Stimulated activated naive CD8-positive, alpha-beta T cell treated with anti-CD3 and anti-CD28 coated beads, Interleukin-15, Interleukin-2, amounts not matched to agents 100 ng/mL and 50 ng/mL, for 24 hours (primary cell): Measurements from ENCODE around the gene PARD3B.

Experiments
- H3K27ac Mint-ChIP-seq: one replicate; pipeline ENCODE4 v1.8.0; 2021; ENCODE audit warnings: mild to moderate bottlenecking, mixed read lengths
- H3K27me3 Mint-ChIP-seq: one replicate; pipeline ENCODE4 v1.8.0; 2021; ENCODE audit warnings: mixed read lengths
- H3K36me3 Mint-ChIP-seq: one replicate; pipeline ENCODE4 v1.8.0; 2021; ENCODE audit warnings: low read depth, mixed read lengths
- H3K4me1 Mint-ChIP-seq: one replicate; pipeline ENCODE4 v1.8.0; 2021; ENCODE audit warnings: low read depth, mixed read lengths
- H3K4me3 Mint-ChIP-seq: one replicate; pipeline ENCODE4 v1.8.0; 2021; ENCODE audit warnings: mild to moderate bottlenecking, mixed read lengths
- H3K9me3 Mint-ChIP-seq: one replicate; pipeline ENCODE4 v1.8.0; 2021; ENCODE audit warnings: mixed read lengths

PARD3B gene

DNA sequence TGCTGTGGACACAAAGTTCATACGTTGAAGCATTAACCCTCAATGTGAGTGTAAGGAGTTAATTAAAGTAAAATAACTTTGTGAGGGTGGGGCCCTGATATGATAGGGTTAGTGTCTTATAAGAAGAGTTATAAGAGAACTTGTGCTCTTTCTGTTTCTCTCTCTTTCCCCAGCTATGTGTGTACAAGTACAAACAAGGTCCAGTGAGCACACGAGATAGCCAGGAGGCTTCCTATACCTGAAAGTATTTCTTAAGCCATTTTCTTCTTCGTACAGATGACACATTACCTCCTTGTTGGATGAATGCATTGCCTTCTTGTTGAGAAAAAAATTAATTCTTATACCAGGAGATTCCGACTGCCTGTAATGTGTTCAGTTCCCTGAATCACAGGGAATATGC, 301.2 kb downstream of the PARD3B start:
- Mint-ChIP-seq H3K36me3 (no peaks in the 10 kb centered on the region), H3K27ac (no peak overlapping the region), H3K4me3 (no peak overlapping the region), H3K9me3 (no peaks in the 10 kb centered on the region), H3K4me1 (peaks cover 7% of the 10 kb centered on the region), H3K27me3 (no peaks in the 10 kb centered on the region)

DNA sequence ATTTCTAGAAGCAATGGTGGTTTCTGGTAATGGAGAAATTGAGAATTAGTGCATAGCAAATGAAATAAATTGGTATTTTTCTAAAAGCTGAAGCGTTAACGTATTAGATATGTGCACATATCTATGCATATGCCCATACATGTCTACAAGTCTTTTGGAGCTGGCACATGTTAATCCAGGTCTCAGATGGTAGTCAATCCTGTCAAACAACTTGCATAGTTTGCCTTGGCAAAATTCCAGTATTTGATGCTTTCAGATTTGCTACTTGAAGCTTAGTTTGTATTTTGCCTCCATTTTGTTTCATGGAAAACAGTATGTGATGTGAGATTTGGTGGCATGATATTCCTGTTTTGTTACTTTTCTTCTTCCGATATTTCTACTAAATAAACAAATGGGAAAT, 304.6 kb downstream of the PARD3B start:
- no peaks in the 10 kb centered on the region for H3K27me3 Mint-ChIP-seq
- no peaks in the 10 kb centered on the region for H3K36me3 Mint-ChIP-seq
- no peaks in the 10 kb centered on the region for H3K4me1 Mint-ChIP-seq
- H3K4me3 Mint-ChIP-seq = no peak overlapping the region
- no peaks in the 10 kb centered on the region for H3K9me3 Mint-ChIP-seq
- H3K27ac Mint-ChIP-seq = no peak overlapping the region

DNA sequence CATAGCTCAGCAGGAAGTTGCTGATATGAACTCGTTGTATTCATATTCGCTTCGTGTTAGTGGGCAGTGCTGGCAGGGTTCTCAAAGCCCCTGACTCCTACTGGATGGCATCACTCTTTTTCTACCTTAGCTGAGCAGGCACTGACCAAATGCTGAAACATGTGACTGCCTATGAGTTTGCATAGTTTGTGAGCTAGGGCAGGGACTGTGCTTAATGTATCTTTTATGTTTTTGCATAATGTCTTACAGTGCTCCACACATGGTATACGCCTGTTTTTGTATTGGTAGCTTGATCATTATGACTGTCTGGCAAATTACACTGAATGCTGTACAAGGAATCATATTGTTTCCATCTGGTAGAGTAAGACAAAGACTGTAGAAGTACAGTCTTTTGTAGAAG, 305.3 kb downstream of the PARD3B start:
- H3K9me3 Mint-ChIP-seq = no peaks in the 10 kb centered on the region
- no peak overlapping the region for H3K27ac Mint-ChIP-seq
- no peak overlapping the region for H3K4me3 Mint-ChIP-seq
- H3K27me3 Mint-ChIP-seq = no peaks in the 10 kb centered on the region
- H3K36me3 Mint-ChIP-seq = no peaks in the 10 kb centered on the region
- no peaks in the 10 kb centered on the region for H3K4me1 Mint-ChIP-seq

DNA sequence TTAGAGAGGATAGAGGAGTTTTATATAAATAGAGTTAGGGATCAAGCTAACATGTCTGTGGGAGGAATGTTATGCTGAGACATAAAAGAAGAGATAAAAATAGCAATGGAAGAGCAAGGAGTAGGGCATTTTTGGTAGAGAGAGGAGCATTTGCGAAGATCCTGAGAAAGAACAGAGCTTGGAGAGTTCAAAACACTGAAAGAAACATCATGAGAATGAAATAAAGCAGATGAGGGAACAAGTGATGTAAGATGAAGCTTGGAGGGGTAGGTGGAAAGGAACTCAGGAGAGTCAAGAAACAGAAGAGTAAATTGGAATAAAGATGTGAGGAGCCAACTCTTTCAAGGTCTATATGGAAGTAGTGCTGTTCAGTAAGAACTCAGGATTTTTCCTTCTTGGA, 308.6 kb downstream of the PARD3B start:
- Mint-ChIP-seq H3K27me3 (no peaks in the 10 kb centered on the region), H3K36me3 (no peaks in the 10 kb centered on the region), H3K4me3 (no peak overlapping the region), H3K4me1 (no peaks in the 10 kb centered on the region), H3K27ac (no peak overlapping the region), H3K9me3 (no peaks in the 10 kb centered on the region)

DNA sequence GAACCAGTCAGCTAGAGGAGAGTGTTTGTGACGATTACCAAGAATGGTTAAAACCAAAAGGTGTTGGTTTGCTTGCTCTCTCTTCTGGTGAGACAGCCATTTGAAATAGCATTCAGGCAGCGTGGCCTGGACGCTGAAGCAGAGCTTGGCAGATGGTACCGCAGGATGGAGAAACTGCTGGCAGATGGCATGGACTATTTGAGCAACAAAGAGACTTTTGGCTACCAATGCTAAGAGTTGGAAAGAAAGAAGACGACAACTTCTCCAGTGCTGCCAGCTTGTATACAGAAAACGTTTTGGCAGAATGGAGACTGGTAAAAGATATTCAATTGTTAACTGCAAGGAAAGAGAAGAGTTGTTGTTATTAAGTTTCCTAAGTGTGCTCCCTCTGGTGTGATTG, 315.0 kb downstream of the PARD3B start:
- Mint-ChIP-seq H3K27me3 (no peaks in the 10 kb centered on the region), H3K36me3 (no peaks in the 10 kb centered on the region), H3K4me3 (no peak overlapping the region), H3K9me3 (no peaks in the 10 kb centered on the region), H3K27ac (no peak overlapping the region), H3K4me1 (no peaks in the 10 kb centered on the region)

DNA sequence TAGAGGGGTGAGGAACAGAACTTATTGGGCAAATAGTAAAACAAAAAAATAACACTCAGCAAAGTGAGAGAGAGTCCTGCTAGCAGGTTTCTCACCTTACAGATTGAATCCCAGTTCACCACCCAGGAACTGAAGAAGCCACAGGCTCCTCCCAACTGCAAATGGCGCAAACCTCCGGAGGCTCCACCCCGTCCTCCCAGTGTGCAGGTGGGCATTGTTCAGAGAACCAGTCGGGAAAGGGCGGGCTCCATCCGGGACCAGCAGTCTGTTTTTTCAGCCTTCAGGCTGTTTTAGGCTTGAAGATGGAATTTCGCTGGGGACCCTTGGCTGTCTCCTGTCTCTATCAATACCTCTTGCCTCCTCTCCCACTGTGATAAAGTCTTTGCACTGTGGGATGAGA, 317.5 kb downstream of the PARD3B start:
- H3K4me3 Mint-ChIP-seq = no peak overlapping the region
- no peaks in the 10 kb centered on the region for H3K36me3 Mint-ChIP-seq
- peaks cover 5% of the 10 kb centered on the region for H3K9me3 Mint-ChIP-seq
- no peaks in the 10 kb centered on the region for H3K27me3 Mint-ChIP-seq
- H3K4me1 Mint-ChIP-seq = no peaks in the 10 kb centered on the region
- no peak overlapping the region for H3K27ac Mint-ChIP-seq

DNA sequence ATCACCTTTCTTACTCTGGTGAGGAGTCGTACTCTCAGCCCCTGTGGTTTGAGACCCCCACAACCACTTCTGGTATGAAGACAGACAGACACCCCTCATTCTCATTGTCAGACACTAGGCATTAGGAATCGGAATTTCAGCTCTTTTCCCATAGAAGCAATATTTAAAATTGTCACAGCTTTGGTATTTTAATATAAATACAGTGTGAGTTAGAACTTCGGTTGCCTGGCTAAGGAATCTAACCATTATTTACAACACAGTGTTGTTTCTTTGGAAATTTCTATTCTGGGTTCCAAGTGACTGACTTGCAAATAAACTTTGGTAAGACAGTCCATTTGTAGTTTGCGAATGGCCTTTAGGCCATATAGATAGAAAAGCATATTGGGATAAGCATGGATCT, 318.1 kb downstream of the PARD3B start:
- Mint-ChIP-seq H3K36me3 (no peaks in the 10 kb centered on the region), H3K27ac (no peak overlapping the region), H3K9me3 (peaks cover 5% of the 10 kb centered on the region), H3K27me3 (no peaks in the 10 kb centered on the region), H3K4me3 (no peak overlapping the region), H3K4me1 (no peaks in the 10 kb centered on the region)

DNA sequence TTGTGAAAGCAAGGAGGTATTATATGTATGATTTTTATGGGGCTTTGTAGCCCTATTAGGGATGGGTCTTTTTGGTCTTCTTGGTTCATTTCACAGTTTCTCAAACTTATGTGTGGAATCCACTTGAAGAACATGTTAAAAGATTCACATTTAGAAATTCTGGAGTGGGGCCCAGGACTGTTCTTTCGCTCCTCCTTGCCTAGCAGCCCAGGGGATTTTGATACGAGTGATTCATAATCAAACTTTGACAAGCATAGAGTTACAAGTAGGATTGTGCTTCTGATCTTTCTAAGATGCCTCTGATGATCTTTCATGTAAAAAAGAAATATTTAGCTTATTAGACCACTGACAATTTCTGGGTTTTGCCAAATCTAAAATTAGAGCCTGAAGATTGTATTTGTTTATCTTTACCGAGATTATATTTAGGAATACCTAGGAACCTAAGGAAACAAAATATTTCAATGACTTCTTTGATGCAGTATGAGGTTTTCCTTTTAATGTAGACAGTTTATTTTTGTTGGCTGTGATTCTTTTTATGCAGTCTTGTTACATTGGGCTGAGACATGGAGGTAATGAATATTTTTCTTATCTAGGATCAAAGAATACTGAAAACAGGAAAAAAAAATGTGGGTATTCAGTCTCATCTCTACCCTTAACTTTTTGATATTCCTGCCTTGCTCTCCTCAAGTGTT, 324.0 kb downstream of the PARD3B start:
- Mint-ChIP-seq H3K27ac (no peak overlapping the region), H3K36me3 (no peaks in the 10 kb centered on the region), H3K4me1 (peaks cover 6% of the 10 kb centered on the region), H3K27me3 (no peaks in the 10 kb centered on the region), H3K4me3 (no peak overlapping the region), H3K9me3 (peaks cover 5% of the 10 kb centered on the region)

DNA sequence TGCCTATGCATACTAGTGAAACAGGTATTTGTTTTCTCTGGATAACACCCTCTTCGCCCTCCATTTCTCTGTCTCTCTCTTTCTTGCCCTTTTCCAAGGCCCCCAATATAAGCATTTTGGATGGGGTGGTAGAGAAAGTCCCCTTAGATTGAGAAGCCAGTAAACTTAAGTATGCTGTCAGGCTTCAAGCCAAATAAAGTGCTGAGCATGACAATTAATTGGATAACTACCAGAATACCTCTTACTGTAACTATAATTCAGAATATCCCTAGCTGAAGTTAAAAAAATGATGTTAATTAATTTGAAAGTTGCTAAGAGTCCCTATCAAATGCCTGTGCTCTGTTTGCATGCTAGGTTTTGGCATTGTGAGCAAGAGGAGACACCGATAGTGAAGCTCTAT, 324.8 kb downstream of the PARD3B start:
- H3K27ac Mint-ChIP-seq = no peak overlapping the region
- H3K4me1 Mint-ChIP-seq = peaks cover 6% of the 10 kb centered on the region
- H3K9me3 Mint-ChIP-seq = peaks cover 9% of the 10 kb centered on the region
- H3K27me3 Mint-ChIP-seq = no peaks in the 10 kb centered on the region
- H3K4me3 Mint-ChIP-seq = no peak overlapping the region
- H3K36me3 Mint-ChIP-seq = no peaks in the 10 kb centered on the region

DNA sequence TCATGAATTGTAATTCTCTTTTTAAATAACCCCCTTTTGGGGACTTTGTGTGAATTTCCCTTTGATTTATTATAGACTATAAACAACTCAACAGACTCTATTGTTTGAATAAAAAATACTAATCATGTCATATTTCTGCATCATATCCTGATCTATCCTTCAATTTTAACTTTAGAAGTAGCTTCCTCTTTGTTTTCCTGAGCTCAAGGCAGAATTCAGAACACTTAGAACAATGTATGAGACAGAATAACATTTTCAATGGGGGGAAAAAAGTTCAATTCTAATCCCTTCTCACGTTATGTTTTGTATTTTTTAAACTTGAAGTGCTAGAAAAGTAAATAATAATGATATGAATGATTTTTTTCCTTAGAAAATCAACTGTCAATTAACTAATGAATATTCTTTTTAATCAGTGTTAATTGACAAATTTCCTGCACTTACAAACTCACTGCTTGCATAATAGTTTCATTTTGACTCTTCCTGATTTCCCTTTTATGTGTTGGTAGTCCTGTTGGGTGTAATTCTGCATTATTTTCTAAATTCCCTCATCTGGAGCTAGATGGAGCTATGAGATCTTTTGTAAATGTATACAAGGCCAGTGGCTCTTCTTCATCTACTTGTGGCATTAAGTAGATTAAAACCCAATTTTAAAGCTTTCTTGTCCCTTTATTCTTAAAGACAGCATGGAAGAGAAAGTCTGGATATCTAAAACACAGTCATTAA, 326.1 kb downstream of the PARD3B start:
- H3K27ac Mint-ChIP-seq = no peak overlapping the region
- H3K4me3 Mint-ChIP-seq = no peak overlapping the region
- no peaks in the 10 kb centered on the region for H3K36me3 Mint-ChIP-seq
- peaks cover 4% of the 10 kb centered on the region for H3K9me3 Mint-ChIP-seq
- peaks cover 6% of the 10 kb centered on the region for H3K4me1 Mint-ChIP-seq
- no peaks in the 10 kb centered on the region for H3K27me3 Mint-ChIP-seq

DNA sequence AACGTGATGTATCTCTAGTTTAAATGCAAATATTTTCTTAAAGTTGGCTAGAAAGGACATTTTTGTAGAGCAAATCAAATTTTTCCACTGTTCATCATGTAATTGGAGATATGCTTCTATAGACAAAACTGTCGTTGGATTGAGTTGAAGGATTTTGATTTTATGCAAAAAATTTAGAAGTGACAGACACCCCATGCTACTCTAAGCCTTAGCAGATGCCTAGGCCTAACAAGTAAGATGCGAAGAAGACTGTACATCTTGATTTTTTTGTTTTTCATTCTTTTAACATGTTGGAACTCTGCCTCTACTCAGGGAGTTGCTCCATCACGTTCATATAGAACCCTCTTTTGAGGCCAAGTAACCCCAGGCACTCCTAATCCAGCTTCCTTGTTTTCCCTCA, 331.0 kb downstream of the PARD3B start:
- Mint-ChIP-seq H3K27ac (no peak overlapping the region), H3K9me3 (peaks cover 4% of the 10 kb centered on the region), H3K27me3 (no peaks in the 10 kb centered on the region), H3K4me1 (peaks cover 19% of the 10 kb centered on the region), H3K4me3 (no peak overlapping the region), H3K36me3 (no peaks in the 10 kb centered on the region)

DNA sequence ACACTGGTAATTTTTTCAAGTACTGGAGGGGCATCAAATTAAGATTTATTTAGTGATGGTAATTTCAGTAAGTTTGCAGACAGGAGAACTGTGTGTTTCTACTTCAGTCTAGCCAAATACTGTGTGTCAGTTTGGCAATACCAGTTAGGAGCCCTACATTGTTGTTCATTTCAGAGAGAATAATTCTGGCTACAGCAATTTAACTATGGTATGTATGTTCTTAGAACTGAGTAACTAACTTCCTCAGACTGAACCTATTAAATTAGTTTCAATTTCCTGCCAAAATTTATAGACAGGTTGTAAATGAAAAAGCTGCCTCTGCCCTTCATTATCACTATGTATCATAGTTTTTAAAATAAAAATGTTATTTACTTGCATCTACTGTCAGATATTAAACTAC, 332.4 kb downstream of the PARD3B start:
- H3K9me3 Mint-ChIP-seq = peaks cover 4% of the 10 kb centered on the region
- no peak overlapping the region for H3K27ac Mint-ChIP-seq
- H3K4me3 Mint-ChIP-seq = no peak overlapping the region
- no peaks in the 10 kb centered on the region for H3K36me3 Mint-ChIP-seq
- H3K27me3 Mint-ChIP-seq = no peaks in the 10 kb centered on the region
- peaks cover 20% of the 10 kb centered on the region for H3K4me1 Mint-ChIP-seq

DNA sequence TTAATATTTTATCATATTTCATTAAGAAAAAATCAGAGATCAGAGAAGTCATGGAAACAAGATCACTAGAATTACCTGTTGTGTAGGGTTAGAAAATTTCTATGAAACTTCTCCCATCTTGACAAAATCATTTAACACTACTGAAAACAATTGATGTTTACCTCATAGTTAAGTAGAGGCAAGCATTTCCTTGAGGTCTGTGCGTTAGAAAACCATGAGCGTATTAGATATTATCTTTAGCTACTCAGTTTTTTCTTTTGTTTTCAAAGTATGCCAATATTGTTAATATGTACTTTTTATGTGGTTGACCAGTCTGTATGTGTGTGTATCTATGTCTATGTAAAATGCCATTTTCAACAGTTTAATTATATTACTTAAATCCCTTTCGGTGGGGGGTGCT, 335.7 kb downstream of the PARD3B start:
- Mint-ChIP-seq H3K4me1 (peaks cover 20% of the 10 kb centered on the region), H3K27me3 (no peaks in the 10 kb centered on the region), H3K9me3 (no peaks in the 10 kb centered on the region), H3K36me3 (no peaks in the 10 kb centered on the region), H3K27ac (no peak overlapping the region), H3K4me3 (no peak overlapping the region)

DNA sequence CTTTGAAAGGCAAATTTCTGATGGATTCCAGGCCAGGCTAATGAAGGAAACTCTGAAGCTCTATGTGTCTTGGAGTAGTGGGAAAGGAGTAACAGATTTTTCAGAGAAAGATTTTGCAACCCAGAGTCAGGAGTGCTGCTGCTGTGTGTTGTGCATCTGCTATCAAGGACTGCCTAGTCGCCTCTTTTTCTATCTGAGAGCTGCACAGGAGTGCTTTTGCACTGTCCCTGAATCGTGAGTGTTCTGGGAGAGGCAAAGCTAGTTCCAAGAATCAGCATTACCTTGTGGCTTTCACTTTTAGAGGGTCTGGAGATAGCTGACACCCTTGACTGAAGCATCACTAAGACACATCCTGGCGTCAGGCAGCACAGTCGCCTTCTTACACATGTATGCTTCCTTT, 336.4 kb downstream of the PARD3B start:
- Mint-ChIP-seq H3K4me3 (no peak overlapping the region), H3K27ac (no peak overlapping the region)

DNA sequence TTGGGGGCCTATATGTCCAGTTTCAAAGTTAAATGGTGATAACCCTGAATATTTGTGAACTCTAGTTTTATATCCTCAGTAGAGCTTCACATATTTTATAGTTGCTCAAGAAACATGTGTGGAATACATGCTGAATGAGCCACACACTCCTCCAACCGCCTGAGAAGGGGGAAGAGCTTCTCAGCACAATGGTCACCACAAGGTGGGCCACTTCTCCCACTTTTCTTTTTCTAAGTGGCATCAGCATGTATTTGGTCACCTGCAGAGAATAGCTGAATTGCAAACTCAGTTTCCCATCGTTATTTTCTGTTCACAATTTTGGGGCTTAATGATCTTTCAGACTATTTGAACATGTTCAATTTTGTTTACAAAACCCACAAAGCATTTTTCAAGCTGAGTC, 340.5 kb downstream of the PARD3B start:
- Mint-ChIP-seq H3K9me3 (peaks cover 6% of the 10 kb centered on the region), H3K4me3 (no peak overlapping the region), H3K27me3 (no peaks in the 10 kb centered on the region), H3K4me1 (peaks cover 13% of the 10 kb centered on the region), H3K36me3 (no peaks in the 10 kb centered on the region), H3K27ac (no peak overlapping the region)

More for the DNA sequence above, 336.4 kb downstream of the PARD3B start:
- no peaks in the 10 kb centered on the region for H3K36me3 Mint-ChIP-seq
- H3K9me3 Mint-ChIP-seq = no peaks in the 10 kb centered on the region
- H3K27me3 Mint-ChIP-seq = no peaks in the 10 kb centered on the region
- peaks cover 20% of the 10 kb centered on the region for H3K4me1 Mint-ChIP-seq

DNA sequence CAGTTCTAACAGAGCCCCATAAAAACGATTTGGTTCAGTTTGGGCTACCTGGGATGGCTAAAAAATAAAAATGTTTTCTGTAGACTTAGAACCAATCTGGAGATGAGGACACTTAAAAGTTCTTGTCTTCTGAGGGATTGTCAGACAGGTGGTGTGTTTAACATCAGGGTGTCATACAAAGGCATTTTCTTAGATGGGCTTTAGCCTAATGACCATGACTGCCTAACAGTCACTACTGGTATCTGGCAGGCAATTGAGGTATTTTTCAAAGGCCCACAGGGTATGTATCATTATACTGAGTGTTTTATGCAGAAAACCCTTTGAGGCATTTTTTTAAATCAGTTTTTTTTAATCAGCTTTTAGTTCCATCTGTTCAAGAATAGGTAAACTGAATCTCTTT, 341.4 kb downstream of the PARD3B start:
- Mint-ChIP-seq H3K4me3 (no peak overlapping the region), H3K27ac (no peak overlapping the region), H3K4me1 (peaks cover 4% of the 10 kb centered on the region), H3K9me3 (peaks cover 6% of the 10 kb centered on the region), H3K36me3 (no peaks in the 10 kb centered on the region), H3K27me3 (no peaks in the 10 kb centered on the region)
